GM18868 (cell line): ENCODE measurements around the gene MAML3.

Experiments
- ATAC-seq: cut with Tn5 transposase; IDR thresholded peaks from one replicate; pipeline ENCODE4 v1.9.1; 2021; ENCODE audit warnings: mild to moderate bottlenecking, moderate library complexity; ENCODE audit not compliant: unreplicated experiment

The MAML3 gene

GRCh38 chr4:140102421-140102820 lies 51.6 kb downstream of the MAML3 start:
- ATAC-seq, result no peak

- ATAC-seq, result no peak
Measured at GRCh38 chr4:140100771-140101170, 53.2 kb downstream of the MAML3 start.

GRCh38 chr4:140099983-140100382 lies 54.0 kb downstream of the MAML3 start:
- ATAC-seq, result no peak

- no peak for ATAC-seq
Measured at GRCh38 chr4:140098455-140099160, 55.4 kb downstream of the MAML3 start.

GRCh38 chr4:140097572-140097971 lies 56.4 kb downstream of the MAML3 start:
- no peak for ATAC-seq

GRCh38 chr4:140096921-140097320 lies 57.1 kb downstream of the MAML3 start:
- ATAC-seq, result no peak

- no peak for ATAC-seq
Measured at GRCh38 chr4:140096483-140096861, 57.5 kb downstream of the MAML3 start.

- ATAC-seq, result no peak
Measured at GRCh38 chr4:140095694-140096482, 58.1 kb downstream of the MAML3 start.

GRCh38 chr4:140094438-140095420 lies 59.3 kb downstream of the MAML3 start:
- ATAC-seq, result no peak

- no peak for ATAC-seq
Measured at GRCh38 chr4:140092094-140092851, 61.7 kb downstream of the MAML3 start.

- ATAC-seq, result no peak
Measured at GRCh38 chr4:140091305-140091704, 62.7 kb downstream of the MAML3 start.

- no peak for ATAC-seq
Measured at GRCh38 chr4:140090215-140090731, 63.7 kb downstream of the MAML3 start.

GRCh38 chr4:140089216-140089615 lies 64.8 kb downstream of the MAML3 start:
- no peak for ATAC-seq

- ATAC-seq, result no peak
Measured at GRCh38 chr4:140088323-140088967, 65.5 kb downstream of the MAML3 start.

GRCh38 chr4:140085881-140086280 lies 68.1 kb downstream of the MAML3 start:
- ATAC-seq, result no peak

- ATAC-seq, result no peak
Measured at GRCh38 chr4:140085062-140085622, 68.8 kb downstream of the MAML3 start.

GRCh38 chr4:140084385-140084784 lies 69.6 kb downstream of the MAML3 start:
- ATAC-seq, result no peak

- ATAC-seq, result no peak
Measured at GRCh38 chr4:140082391-140082755, 71.6 kb downstream of the MAML3 start.

- ATAC-seq, result no peak
Measured at GRCh38 chr4:140081641-140082390, 72.2 kb downstream of the MAML3 start.
